CD14-positive monocyte (primary cell): Measurements from ENCODE around the gene POU2F2. TPM values are rescaled to one million over a fixed set of nuclear protein-coding genes. Genes with fewer than 3 reads are reported as not detected.
A peak's percentile ranks its signal among the peaks of the same experiment; 100 is the strongest.

Experiments
- DNase-seq, 3 donors: peaks; one replicate each; pipeline ENCODE4 v3.0.0-alpha.2; 2011 to 2022
- H2AFZ ChIP-seq: 2 replicates; pipeline ENCODE4 v1.6.0; 2012; ENCODE audit warnings: mild to moderate bottlenecking, low read depth, low read length, inconsistent platforms; ENCODE audit not compliant: insufficient read depth, poor library complexity, severe bottlenecking
- H3K27ac ChIP-seq, 2 donors: 1 replicate in 1 of 2; 2 replicates in 1 of 2; pipeline ENCODE4 v1.5.1; 2012 to 2013; ENCODE audit warnings: low read length in 2 of 2, control low read depth in 1 of 2, inconsistent platforms in 1 of 2, low read depth in 1 of 2, mild to moderate bottlenecking in 1 of 2
- H3K27me3 ChIP-seq, 2 donors: one replicate each; pipeline versions ENCODE4 v1.6.0 to v1.6.1; 2011 to 2013; ENCODE audit warnings: low read length in 2 of 2; ENCODE audit not compliant: control insufficient read depth in 2 of 2, insufficient read depth in 2 of 2
- H3K36me3 ChIP-seq, 2 donors: replicated peaks in 1 of 2; 1 replicate in 1 of 2; 2 replicates in 1 of 2; pipeline versions ENCODE4 v1.5.1 to v1.6.1; 2012 to 2013; ENCODE audit warnings: low read length in 2 of 2, control low read depth in 1 of 2, inconsistent platforms in 1 of 2, mild to moderate bottlenecking in 1 of 2; ENCODE audit not compliant: insufficient read depth in 2 of 2, control insufficient read depth in 1 of 2
- H3K4me1 ChIP-seq, 2 donors: 1 replicate in 1 of 2; 2 replicates in 1 of 2; pipeline versions ENCODE4 v1.5.1 to v1.6.1; 2012 to 2013; ENCODE audit warnings: low read length in 2 of 2, control low read depth in 1 of 2, inconsistent platforms in 1 of 2, mild to moderate bottlenecking in 1 of 2, moderate library complexity in 1 of 2; ENCODE audit not compliant: insufficient read depth in 2 of 2, control insufficient read depth in 1 of 2
- H3K4me2 ChIP-seq: replicated peaks from 2 replicates; pipeline ENCODE3; 2012; ENCODE audit warnings: low read length, moderate library complexity, mild to moderate bottlenecking; ENCODE audit not compliant: poor library complexity, severe bottlenecking; ENCODE audit errors: extremely low read depth
- H3K4me3 ChIP-seq, 3 experiments: fragments of 200-600 bp in 1 of 3; sonication (generic) in 1 of 3; replicated peaks in 1 of 3; 1 replicate in 2 of 3; 2 replicates in 1 of 3; pipeline ENCODE4 v1.5.1; 2011 to 2013; ENCODE audit warnings: low read length in 3 of 3, mild to moderate bottlenecking in 3 of 3, control low read depth in 2 of 3, low read depth in 2 of 3, inconsistent platforms in 1 of 3, moderate library complexity in 1 of 3
- H3K79me2 ChIP-seq: 2 replicates; pipeline ENCODE4 v1.6.0; 2012; ENCODE audit warnings: mild to moderate bottlenecking, control low read depth, inconsistent platforms, low read length, moderate library complexity; ENCODE audit not compliant: insufficient read depth
- H3K9ac ChIP-seq: 2 replicates; pipeline ENCODE4 v1.6.0; 2017; ENCODE audit warnings: low read length, mild to moderate bottlenecking; ENCODE audit not compliant: insufficient read depth, poor library complexity, severe bottlenecking
- H3K9me3 ChIP-seq, 2 donors: replicated peaks in 1 of 2; 1 replicate in 1 of 2; 2 replicates in 1 of 2; pipeline versions ENCODE4 v1.5.1 to v1.6.1; 2012 to 2013; ENCODE audit warnings: low read length in 2 of 2, control low read depth in 1 of 2; ENCODE audit not compliant: control insufficient read depth in 1 of 2, insufficient read depth in 1 of 2
- H4K20me1 ChIP-seq: 2 replicates; pipeline ENCODE4 v1.6.0; 2012; ENCODE audit warnings: mild to moderate bottlenecking, low read length, control low read depth, moderate library complexity; ENCODE audit not compliant: insufficient read depth
- H3K27ac Mint-ChIP-seq, 7 donors: one replicate each; pipeline ENCODE4 v1.8.0; 2020; ENCODE audit warnings: mild to moderate bottlenecking in 7 of 7, mixed read lengths in 7 of 7, moderate library complexity in 6 of 7, inconsistent platforms in 2 of 7
- H3K27me3 Mint-ChIP-seq, 3 donors: one replicate each; pipeline ENCODE4 v1.8.0; 2021 to 2022; ENCODE audit warnings: low read depth in 3 of 3, mild to moderate bottlenecking in 3 of 3, mixed read lengths in 3 of 3, moderate library complexity in 3 of 3, inconsistent platforms in 1 of 3
- H3K36me3 Mint-ChIP-seq, 2 donors: one replicate each; pipeline ENCODE4 v1.8.0; 2020; ENCODE audit warnings: mixed read lengths in 2 of 2, inconsistent platforms in 1 of 2, mild to moderate bottlenecking in 1 of 2
- H3K4me1 Mint-ChIP-seq: one replicate; pipeline ENCODE4 v1.8.0; 2020; ENCODE audit warnings: mild to moderate bottlenecking, mixed read lengths
- H3K4me3 Mint-ChIP-seq, 2 donors: one replicate each; pipeline ENCODE4 v1.8.0; 2020; ENCODE audit warnings: mild to moderate bottlenecking in 2 of 2, mixed read lengths in 2 of 2, moderate library complexity in 1 of 2
- H3K9me3 Mint-ChIP-seq, 7 donors: one replicate each; pipeline ENCODE4 v1.8.0; 2020 to 2022; ENCODE audit warnings: mixed read lengths in 7 of 7, mild to moderate bottlenecking in 6 of 7, moderate library complexity in 6 of 7, inconsistent platforms in 2 of 7
- WGBS: methylation state at CpG from one replicate; pipeline ENCODE4 v1.1.5; 2013; ENCODE audit warnings: missing lambda C conversion rate; ENCODE audit not compliant: insufficient coverage; 5-methylcytosine and 5-hydroxymethylcytosine counted together
- intact Hi-C, 2 donors: fragments of 100-400 bp; cut with micrococcal nuclease; formaldehyde crosslinking; loops; one replicate each; pipeline versions ENCODE4 v1.15.0 to v1.15.1; 2023
- polyA plus RNA-seq, 3 donors: library from polyadenylated mRNA; depleted of rRNA in 1 of 3; unstranded in 2 of 3; stranded (reverse) in 1 of 3; fragments of 300-500 nt in 2 of 3; fragments of >200 nt in 1 of 3; fragmentation: Illumina TruSeq in 2 of 3; gene quantifications; 1 replicate in 2 of 3; 2 replicates in 1 of 3; pipeline ENCODE4 v1.2.3, GENCODE V29; 2012 to 2021
- TF ChIP-seq, protein P1 (sequence below): fragments of 200-600 bp; IDR thresholded peaks from one replicate; pipeline ENCODE4 v1.8.0; 2022; ENCODE audit warnings: antibody characterized with exemption, mild to moderate bottlenecking

The POU2F2 gene
- polyA plus RNA-seq, 3 donors: 20.0 to 147 (median 28.2) TPM

DNA sequence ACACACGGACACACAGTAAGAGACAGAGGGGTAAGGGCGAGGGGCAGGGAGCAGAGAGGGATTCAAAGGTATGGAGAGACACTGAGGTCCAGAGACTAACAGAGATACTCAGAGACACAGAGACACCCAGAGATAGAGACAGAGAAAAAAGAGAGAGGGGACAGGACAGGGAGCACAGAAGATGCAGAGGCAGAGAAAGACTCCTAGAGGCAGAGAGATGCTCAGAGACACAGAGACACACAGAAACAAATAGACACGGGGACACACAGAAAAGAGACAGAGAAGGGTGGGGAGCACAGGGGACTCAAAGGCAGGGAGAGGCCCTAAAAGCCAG is 45.4 kb upstream of the POU2F2 start:
- H3K9ac ChIP-seq: no peak overlapping the region
- H3K27me3 ChIP-seq: peaks cover 46 to 59% of the 10 kb centered on the region in 2 donors
- H2AFZ ChIP-seq: no peak overlapping the region
- H3K9me3 ChIP-seq: peaks cover 0 to 11% of the 10 kb centered on the region in 2 donors
- no peak overlapping the region for H3K4me3 Mint-ChIP-seq
- intact Hi-C loops: no loop called here
- peaks cover 8% of the 10 kb centered on the region for H4K20me1 ChIP-seq
- peaks cover 33 to 40% (median 36%) of the 10 kb centered on the region in 3 donors for H3K27me3 Mint-ChIP-seq
- no peak overlapping the region for H3K27ac Mint-ChIP-seq
- no peaks in the 10 kb centered on the region for H3K79me2 ChIP-seq
- TF ChIP-seq, protein P1, sequence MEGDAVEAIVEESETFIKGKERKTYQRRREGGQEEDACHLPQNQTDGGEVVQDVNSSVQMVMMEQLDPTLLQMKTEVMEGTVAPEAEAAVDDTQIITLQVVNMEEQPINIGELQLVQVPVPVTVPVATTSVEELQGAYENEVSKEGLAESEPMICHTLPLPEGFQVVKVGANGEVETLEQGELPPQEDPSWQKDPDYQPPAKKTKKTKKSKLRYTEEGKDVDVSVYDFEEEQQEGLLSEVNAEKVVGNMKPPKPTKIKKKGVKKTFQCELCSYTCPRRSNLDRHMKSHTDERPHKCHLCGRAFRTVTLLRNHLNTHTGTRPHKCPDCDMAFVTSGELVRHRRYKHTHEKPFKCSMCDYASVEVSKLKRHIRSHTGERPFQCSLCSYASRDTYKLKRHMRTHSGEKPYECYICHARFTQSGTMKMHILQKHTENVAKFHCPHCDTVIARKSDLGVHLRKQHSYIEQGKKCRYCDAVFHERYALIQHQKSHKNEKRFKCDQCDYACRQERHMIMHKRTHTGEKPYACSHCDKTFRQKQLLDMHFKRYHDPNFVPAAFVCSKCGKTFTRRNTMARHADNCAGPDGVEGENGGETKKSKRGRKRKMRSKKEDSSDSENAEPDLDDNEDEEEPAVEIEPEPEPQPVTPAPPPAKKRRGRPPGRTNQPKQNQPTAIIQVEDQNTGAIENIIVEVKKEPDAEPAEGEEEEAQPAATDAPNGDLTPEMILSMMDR: no peak
- H3K9me3 Mint-ChIP-seq: peaks cover 0 to 13% (median 6%) of the 10 kb centered on the region in 7 donors
- DNase-seq: no peak
- H3K36me3 Mint-ChIP-seq: peaks cover 5 to 8% of the 10 kb centered on the region in 2 donors
- peaks cover 24 to 35% of the 10 kb centered on the region in 2 donors for H3K4me1 ChIP-seq
- H3K4me3 ChIP-seq: no peak overlapping the region
- peaks cover 28% of the 10 kb centered on the region for H3K4me1 Mint-ChIP-seq
- peak overlapping the region; percentile 79 for H3K4me2 ChIP-seq
- H3K27ac ChIP-seq: no peak overlapping the region
- no peaks in the 10 kb centered on the region for H3K36me3 ChIP-seq
- WGBS: 44% methylated on average over 3 of the region's 3 CpGs

DNA sequence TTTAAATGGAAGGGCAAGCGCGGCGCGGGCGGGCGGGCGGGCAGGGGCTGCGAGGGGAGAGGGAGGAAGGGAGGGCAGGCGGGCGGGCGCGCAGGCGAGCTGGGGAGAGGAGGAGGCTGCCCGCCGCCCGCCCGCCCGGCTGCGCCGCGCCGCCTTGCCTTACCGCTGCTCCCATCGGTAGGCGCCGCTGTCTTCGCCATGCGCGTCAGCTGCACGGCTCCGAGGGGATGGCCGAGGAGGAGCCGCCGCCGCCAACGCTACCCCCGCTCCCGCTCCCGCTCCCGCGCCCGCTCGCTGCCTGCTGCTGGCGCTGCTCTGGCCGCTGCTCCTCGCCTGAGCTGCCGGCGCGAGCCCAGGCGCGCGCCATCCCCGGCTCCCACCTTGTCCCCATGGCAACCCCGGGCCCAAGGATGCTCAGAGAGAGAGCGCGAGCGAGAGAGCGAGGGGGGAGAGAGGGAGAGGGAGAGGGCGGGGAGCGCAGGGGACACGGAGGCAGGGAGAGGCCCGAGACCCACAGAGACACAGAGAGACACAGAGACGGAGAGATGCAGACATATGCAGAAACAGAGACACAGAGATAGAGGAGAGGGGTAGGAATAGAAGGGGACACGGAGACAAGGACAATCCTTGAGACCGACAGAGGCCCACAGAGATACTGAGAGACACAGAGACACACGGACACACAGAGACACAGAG is 44.9 kb upstream of the POU2F2 start:
- peaks cover 8% of the 10 kb centered on the region for H4K20me1 ChIP-seq
- H3K9ac ChIP-seq: no peak overlapping the region
- WGBS: 1% methylated on average over 55 of the region's 66 CpGs
- H3K4me1 Mint-ChIP-seq: peaks cover 23% of the 10 kb centered on the region
- H3K9me3 Mint-ChIP-seq: peaks cover 0 to 13% (median 5%) of the 10 kb centered on the region in 7 donors
- TF ChIP-seq, protein P1: peak; percentile 47
- peaks cover 46 to 59% of the 10 kb centered on the region in 2 donors for H3K27me3 ChIP-seq
- peak overlapping the region in 1 of 3 experiments; percentile 78 for H3K4me3 ChIP-seq
- H3K27ac ChIP-seq: no peak overlapping the region
- H3K4me2 ChIP-seq: peak overlapping the region; percentile 79
- no peak overlapping the region for H3K27ac Mint-ChIP-seq
- H3K36me3 ChIP-seq: no peaks in the 10 kb centered on the region
- peaks cover 19 to 30% of the 10 kb centered on the region in 2 donors for H3K4me1 ChIP-seq
- H2AFZ ChIP-seq: peak overlapping the region; percentile 76
- H3K27me3 Mint-ChIP-seq: peaks cover 33 to 38% (median 33%) of the 10 kb centered on the region in 3 donors
- intact Hi-C loops: no loop called here
- peak; percentile 57 to 74 (median 72) for DNase-seq
- no peak overlapping the region for H3K4me3 Mint-ChIP-seq
- H3K9me3 ChIP-seq: peaks cover 0 to 11% of the 10 kb centered on the region in 2 donors
- H3K79me2 ChIP-seq: no peaks in the 10 kb centered on the region
- H3K36me3 Mint-ChIP-seq: peaks cover 5 to 8% of the 10 kb centered on the region in 2 donors
